ENCODE results near the gene UGT1A5.

The UGT1A5 gene

DNA sequence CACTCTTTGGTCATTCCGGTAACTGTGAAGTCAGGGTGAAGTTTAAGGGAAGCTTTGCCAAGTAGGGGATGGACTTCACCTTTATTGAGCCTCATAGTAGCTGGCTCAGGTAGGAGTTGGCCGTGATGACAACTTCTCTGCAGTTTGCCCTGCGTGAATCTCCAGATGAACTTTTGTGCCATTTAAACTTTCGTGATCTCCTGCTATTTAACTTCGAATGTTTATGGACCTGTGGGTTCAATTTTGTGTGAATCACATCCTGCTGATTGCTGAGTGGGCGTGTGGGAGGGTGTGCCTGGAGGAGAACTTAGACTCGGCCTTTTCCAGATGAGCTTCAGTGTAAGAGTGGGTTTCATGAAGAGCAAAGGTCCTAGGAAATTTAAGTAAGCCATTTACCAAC, 51.6 kb downstream of the UGT1A5 start:
- no peak overlapping the region for H3K4me3 ChIP-seq (ENCODE audit: low read depth, low read length)
- DNase-seq (ENCODE audit: low read depth, low spot score), result peak; percentile 35
- TF ChIP-seq, protein P1, sequence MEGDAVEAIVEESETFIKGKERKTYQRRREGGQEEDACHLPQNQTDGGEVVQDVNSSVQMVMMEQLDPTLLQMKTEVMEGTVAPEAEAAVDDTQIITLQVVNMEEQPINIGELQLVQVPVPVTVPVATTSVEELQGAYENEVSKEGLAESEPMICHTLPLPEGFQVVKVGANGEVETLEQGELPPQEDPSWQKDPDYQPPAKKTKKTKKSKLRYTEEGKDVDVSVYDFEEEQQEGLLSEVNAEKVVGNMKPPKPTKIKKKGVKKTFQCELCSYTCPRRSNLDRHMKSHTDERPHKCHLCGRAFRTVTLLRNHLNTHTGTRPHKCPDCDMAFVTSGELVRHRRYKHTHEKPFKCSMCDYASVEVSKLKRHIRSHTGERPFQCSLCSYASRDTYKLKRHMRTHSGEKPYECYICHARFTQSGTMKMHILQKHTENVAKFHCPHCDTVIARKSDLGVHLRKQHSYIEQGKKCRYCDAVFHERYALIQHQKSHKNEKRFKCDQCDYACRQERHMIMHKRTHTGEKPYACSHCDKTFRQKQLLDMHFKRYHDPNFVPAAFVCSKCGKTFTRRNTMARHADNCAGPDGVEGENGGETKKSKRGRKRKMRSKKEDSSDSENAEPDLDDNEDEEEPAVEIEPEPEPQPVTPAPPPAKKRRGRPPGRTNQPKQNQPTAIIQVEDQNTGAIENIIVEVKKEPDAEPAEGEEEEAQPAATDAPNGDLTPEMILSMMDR (IDR thresholded peaks at IDR 0.05; ENCODE audit: low read depth, low read length), result no peak
- in situ Hi-C loops (cut with HindIII; ENCODE audit: low sequenced_read_pairs), result no loop called here

DNA sequence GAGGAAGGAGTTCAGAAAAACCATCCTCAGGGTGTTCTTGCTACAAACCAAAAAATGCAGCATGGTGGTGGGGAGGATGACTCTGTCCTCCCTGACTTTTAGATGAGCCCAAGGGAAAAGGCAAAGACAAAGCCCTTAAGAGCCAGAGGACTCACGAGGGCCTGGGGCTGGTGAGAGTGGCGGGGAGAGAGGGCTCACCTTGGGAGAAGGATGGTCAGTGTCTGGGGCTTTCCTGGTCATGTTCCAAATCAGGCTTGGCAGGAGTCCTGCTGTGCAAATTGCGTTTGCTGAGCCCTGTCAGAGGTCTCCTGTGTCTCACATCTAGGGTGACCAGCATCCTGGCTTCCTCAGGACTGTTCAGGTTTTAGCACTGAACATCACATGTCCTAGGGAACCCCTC, 52.1 kb downstream of the UGT1A5 start:
- no peak for DNase-seq (ENCODE audit: low read depth, low spot score)
- TF ChIP-seq, protein P1 (IDR thresholded peaks at IDR 0.05; ENCODE audit: low read depth, low read length), result no peak
- no peak overlapping the region for H3K4me3 ChIP-seq (ENCODE audit: low read depth, low read length)
- in situ Hi-C loops (cut with HindIII; ENCODE audit: low sequenced_read_pairs), result no loop called here

DNA sequence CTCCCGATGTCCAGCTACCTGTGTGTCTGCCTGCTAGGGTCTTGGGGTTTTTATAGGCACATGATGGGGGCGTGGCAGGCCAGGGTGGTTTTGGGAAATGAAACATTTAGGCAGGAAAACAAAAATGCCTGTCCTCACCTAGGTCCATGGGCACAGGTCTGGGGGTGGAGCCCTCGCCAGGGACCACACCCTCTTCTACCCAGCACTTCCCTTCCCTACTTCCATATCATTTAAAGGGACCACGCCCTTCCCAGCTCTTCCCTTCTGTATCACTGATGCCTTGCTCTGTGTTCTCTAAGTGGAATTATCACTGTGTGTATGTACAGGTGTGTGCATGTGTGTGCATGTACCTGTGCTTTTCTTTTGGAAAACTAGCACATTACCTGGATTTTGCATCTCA, 53.7 kb downstream of the UGT1A5 start:
- in situ Hi-C loops (cut with HindIII; ENCODE audit: low sequenced_read_pairs), result no loop called here
- DNase-seq (ENCODE audit: low read depth, low spot score), result no peak
- TF ChIP-seq, protein P1 (IDR thresholded peaks at IDR 0.05; ENCODE audit: low read depth, low read length), result no peak
- H3K4me3 ChIP-seq (ENCODE audit: low read depth, low read length), result no peak overlapping the region

DNA sequence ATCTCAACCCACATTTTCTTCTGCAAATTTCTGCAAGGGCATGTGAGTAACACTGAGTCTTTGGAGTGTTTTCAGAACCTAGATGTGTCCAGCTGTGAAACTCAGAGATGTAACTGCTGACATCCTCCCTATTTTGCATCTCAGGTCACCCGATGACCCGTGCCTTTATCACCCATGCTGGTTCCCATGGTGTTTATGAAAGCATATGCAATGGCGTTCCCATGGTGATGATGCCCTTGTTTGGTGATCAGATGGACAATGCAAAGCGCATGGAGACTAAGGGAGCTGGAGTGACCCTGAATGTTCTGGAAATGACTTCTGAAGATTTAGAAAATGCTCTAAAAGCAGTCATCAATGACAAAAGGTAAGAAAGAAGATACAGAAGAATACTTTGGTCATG, 55.4 kb downstream of the UGT1A5 start:
- no peak overlapping the region for H3K4me3 ChIP-seq (ENCODE audit: low read depth, low read length)
- TF ChIP-seq, protein P1 (IDR thresholded peaks at IDR 0.05; ENCODE audit: low read depth, low read length), result no peak
- in situ Hi-C loops (cut with HindIII; ENCODE audit: low sequenced_read_pairs), result no loop called here
- no peak for DNase-seq (ENCODE audit: low read depth, low spot score)

DNA sequence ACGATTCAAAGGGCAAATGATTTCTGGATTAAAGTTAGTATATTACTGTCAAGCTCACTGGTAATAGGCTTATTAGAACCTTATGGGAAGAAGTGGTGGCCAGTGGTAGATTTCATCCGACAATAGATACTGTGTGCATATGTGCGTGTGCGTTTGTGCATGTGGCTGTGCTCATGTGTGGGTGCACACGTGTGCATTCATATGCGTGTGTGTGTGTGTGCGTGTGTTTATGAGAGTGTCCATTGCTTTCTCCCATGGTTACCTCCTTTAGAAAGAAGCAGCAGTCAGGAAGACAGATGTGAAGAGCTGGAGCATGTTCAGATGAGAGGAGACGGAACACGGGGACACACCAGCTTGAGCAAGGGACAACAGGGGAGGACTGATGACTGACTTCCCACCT, 56.6 kb downstream of the UGT1A5 start:
- DNase-seq (ENCODE audit: low read depth, low spot score), result no peak
- TF ChIP-seq, protein P1 (IDR thresholded peaks at IDR 0.05; ENCODE audit: low read depth, low read length), result no peak
- in situ Hi-C loops (cut with HindIII; ENCODE audit: low sequenced_read_pairs), result no loop called here
- H3K4me3 ChIP-seq (ENCODE audit: low read depth, low read length), result no peak overlapping the region

DNA sequence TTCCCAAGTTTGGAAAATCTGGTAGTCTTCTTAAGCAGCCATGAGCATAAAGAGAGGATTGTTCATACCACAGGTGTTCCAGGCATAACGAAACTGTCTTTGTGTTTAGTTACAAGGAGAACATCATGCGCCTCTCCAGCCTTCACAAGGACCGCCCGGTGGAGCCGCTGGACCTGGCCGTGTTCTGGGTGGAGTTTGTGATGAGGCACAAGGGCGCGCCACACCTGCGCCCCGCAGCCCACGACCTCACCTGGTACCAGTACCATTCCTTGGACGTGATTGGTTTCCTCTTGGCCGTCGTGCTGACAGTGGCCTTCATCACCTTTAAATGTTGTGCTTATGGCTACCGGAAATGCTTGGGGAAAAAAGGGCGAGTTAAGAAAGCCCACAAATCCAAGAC, 59.4 kb downstream of the UGT1A5 start:
- DNase-seq (ENCODE audit: low read depth, low spot score), result no peak
- in situ Hi-C loops (cut with HindIII; ENCODE audit: low sequenced_read_pairs), result no loop called here
- no peak overlapping the region for H3K4me3 ChIP-seq (ENCODE audit: low read depth, low read length)
- TF ChIP-seq, protein P1 (IDR thresholded peaks at IDR 0.05; ENCODE audit: low read depth, low read length), result no peak

DNA sequence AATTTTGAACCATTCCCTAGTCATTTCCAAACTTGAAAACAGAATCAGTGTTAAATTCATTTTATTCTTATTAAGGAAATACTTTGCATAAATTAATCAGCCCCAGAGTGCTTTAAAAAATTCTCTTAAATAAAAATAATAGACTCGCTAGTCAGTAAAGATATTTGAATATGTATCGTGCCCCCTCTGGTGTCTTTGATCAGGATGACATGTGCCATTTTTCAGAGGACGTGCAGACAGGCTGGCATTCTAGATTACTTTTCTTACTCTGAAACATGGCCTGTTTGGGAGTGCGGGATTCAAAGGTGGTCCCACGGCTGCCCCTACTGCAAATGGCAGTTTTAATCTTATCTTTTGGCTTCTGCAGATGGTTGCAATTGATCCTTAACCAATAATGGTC, 59.9 kb downstream of the UGT1A5 start:
- DNase-seq (ENCODE audit: low read depth, low spot score), result no peak
- in situ Hi-C loops (cut with HindIII; ENCODE audit: low sequenced_read_pairs), result no loop called here
- no peak overlapping the region for H3K4me3 ChIP-seq (ENCODE audit: low read depth, low read length)
- TF ChIP-seq, protein P1 (IDR thresholded peaks at IDR 0.05; ENCODE audit: low read depth, low read length), result no peak

All from astrocyte of the spinal cord (primary cell).